Limb (tissue), 2 donors: ENCODE measurements around the gene CCNQ.
A peak's percentile ranks its signal among the peaks of the same experiment; 100 is the strongest.

Experiments
- DNase-seq, 2 donors: peaks; one replicate each; pipeline ENCODE4 v3.0.0-alpha.2; 2016; ENCODE audit errors: extremely low spot score in 2 of 2

CCNQ gene

GRCh38 chrX:153576239-153576870 is 22.6 kb downstream of the CCNQ start:
- DNase-seq: no peak

- no peak for DNase-seq
Observed at GRCh38 chrX:153573984-153574383, 25.0 kb downstream of the CCNQ start.

GRCh38 chrX:153572601-153573000 is 26.3 kb downstream of the CCNQ start:
- DNase-seq: no peak

- DNase-seq: no peak
Observed at GRCh38 chrX:153571534-153571908, 27.4 kb downstream of the CCNQ start.

- no peak for DNase-seq
Observed at GRCh38 chrX:153569475-153569874, 29.5 kb downstream of the CCNQ start.

GRCh38 chrX:153568451-153569011 is 30.4 kb downstream of the CCNQ start:
- DNase-seq: no peak

GRCh38 chrX:153565996-153566580 is 32.9 kb downstream of the CCNQ start:
- DNase-seq: no peak

- no peak for DNase-seq
Observed at GRCh38 chrX:153564047-153564606, 34.8 kb downstream of the CCNQ start.

GRCh38 chrX:153562546-153562945 is 36.4 kb downstream of the CCNQ start:
- no peak for DNase-seq

- no peak for DNase-seq
Observed at GRCh38 chrX:153561337-153561736, 37.6 kb downstream of the CCNQ start.

GRCh38 chrX:153560466-153560865 is 38.5 kb downstream of the CCNQ start:
- DNase-seq: no peak

GRCh38 chrX:153560000-153560399 is 38.9 kb downstream of the CCNQ start:
- DNase-seq: no peak

- no peak for DNase-seq
Observed at GRCh38 chrX:153557618-153558355, 41.2 kb downstream of the CCNQ start.

- no peak for DNase-seq
Observed at GRCh38 chrX:153556767-153557166, 42.2 kb downstream of the CCNQ start.

- peak; percentile 15 to 75 for DNase-seq
Observed at GRCh38 chrX:153554519-153555167, 44.3 kb downstream of the CCNQ start.

GRCh38 chrX:153551135-153551534 is 47.8 kb downstream of the CCNQ start:
- DNase-seq: no peak

- no peak for DNase-seq
Observed at GRCh38 chrX:153549807-153550206, 49.1 kb downstream of the CCNQ start.

- no peak for DNase-seq
Observed at GRCh38 chrX:153549231-153549630, 49.7 kb downstream of the CCNQ start.

- DNase-seq: no peak
Observed at GRCh38 chrX:153547195-153547594, 51.7 kb downstream of the CCNQ start.

GRCh38 chrX:153546386-153546785 is 52.6 kb downstream of the CCNQ start:
- no peak for DNase-seq

- no peak for DNase-seq
Observed at GRCh38 chrX:153544727-153545126, 54.2 kb downstream of the CCNQ start.

- DNase-seq: no peak
Observed at GRCh38 chrX:153539979-153540358, 59.0 kb downstream of the CCNQ start.
